Neural progenitor cell (in vitro differentiated cells): Measurements from ENCODE around the gene DNAJB11.
A peak's percentile ranks its signal among the peaks of the same experiment; 100 is the strongest.

Source experiments
- CTCF ChIP-seq: fragments of 200-600 bp; sonication (generic); IDR thresholded peaks from 2 replicates; pipeline ENCODE4 v1.5.1; 2017; ENCODE audit warnings: antibody characterized with exemption, mild to moderate bottlenecking
- EZH2phosphoT487 ChIP-seq: fragments of 200-600 bp; sonication (generic); IDR thresholded peaks from 2 replicates; pipeline ENCODE4 v1.6.1; 2017; ENCODE audit warnings: antibody characterized with exemption

GRCh38 chr3:186540221-186540834 lies 30.2 kb upstream of the DNAJB11 start:
- TF ChIP-seq CTCF, result peak; percentile 96
- TF ChIP-seq EZH2phosphoT487, result no peak
